HuH-7 (cell line): Measurements from ENCODE around the gene CADM1.

ENCODE experiments used
- DNase-seq: peaks from one replicate; pipeline ENCODE4 v3.0.0; 2011; ENCODE audit warnings: low spot score

CADM1 gene

GRCh38 chr11:115279813-115280761 lies 224.1 kb downstream of the CADM1 start:
- DNase-seq: peak; percentile 26

GRCh38 chr11:115276799-115277198 lies 227.4 kb downstream of the CADM1 start:
- no peak for DNase-seq

- no peak for DNase-seq
Observed at GRCh38 chr11:115276191-115276590, 228.0 kb downstream of the CADM1 start.

GRCh38 chr11:115275045-115275444 lies 229.2 kb downstream of the CADM1 start:
- no peak for DNase-seq

- DNase-seq: no peak
Observed at GRCh38 chr11:115272925-115273324, 231.3 kb downstream of the CADM1 start.

GRCh38 chr11:115271643-115272042 lies 232.6 kb downstream of the CADM1 start:
- DNase-seq: no peak

GRCh38 chr11:115269191-115269950 lies 234.8 kb downstream of the CADM1 start:
- no peak for DNase-seq

GRCh38 chr11:115267871-115268270 lies 236.3 kb downstream of the CADM1 start:
- no peak for DNase-seq

GRCh38 chr11:115267238-115267781 lies 236.9 kb downstream of the CADM1 start:
- no peak for DNase-seq

- no peak for DNase-seq
Observed at GRCh38 chr11:115266066-115266639, 238.1 kb downstream of the CADM1 start.

GRCh38 chr11:115263799-115264656 lies 240.2 kb downstream of the CADM1 start:
- no peak for DNase-seq

GRCh38 chr11:115258216-115258615 lies 246.0 kb downstream of the CADM1 start:
- DNase-seq: no peak

- no peak for DNase-seq
Observed at GRCh38 chr11:115257678-115258077, 246.5 kb downstream of the CADM1 start.

GRCh38 chr11:115257270-115257669 lies 246.9 kb downstream of the CADM1 start:
- no peak for DNase-seq

GRCh38 chr11:115256397-115257197 lies 247.6 kb downstream of the CADM1 start:
- no peak for DNase-seq

- DNase-seq: no peak
Observed at GRCh38 chr11:115255006-115255762, 249.0 kb downstream of the CADM1 start.

- DNase-seq: no peak
Observed at GRCh38 chr11:115251126-115251525, 253.1 kb downstream of the CADM1 start.

GRCh38 chr11:115249061-115249578 lies 255.1 kb downstream of the CADM1 start:
- no peak for DNase-seq

- DNase-seq: no peak
Observed at GRCh38 chr11:115247953-115248352, 256.3 kb downstream of the CADM1 start.

- DNase-seq: no peak
Observed at GRCh38 chr11:115247361-115247760, 256.9 kb downstream of the CADM1 start.
